T-helper 1 cell (primary cell): ENCODE results near the gene MBLAC2.
A peak's percentile ranks its signal among the peaks of the same experiment; 100 is the strongest.

Source experiments
- DNase-seq, 5 donors: peaks; one replicate each; pipeline ENCODE4 v3.0.0-alpha.2; 2012 to 2020

MBLAC2 gene

GRCh38 chr5:90446961-90447360, 27.6 kb downstream of the MBLAC2 start:
- no peak for DNase-seq

- no peak for DNase-seq
Measured at GRCh38 chr5:90440644-90441043, 33.9 kb downstream of the MBLAC2 start.

DNA sequence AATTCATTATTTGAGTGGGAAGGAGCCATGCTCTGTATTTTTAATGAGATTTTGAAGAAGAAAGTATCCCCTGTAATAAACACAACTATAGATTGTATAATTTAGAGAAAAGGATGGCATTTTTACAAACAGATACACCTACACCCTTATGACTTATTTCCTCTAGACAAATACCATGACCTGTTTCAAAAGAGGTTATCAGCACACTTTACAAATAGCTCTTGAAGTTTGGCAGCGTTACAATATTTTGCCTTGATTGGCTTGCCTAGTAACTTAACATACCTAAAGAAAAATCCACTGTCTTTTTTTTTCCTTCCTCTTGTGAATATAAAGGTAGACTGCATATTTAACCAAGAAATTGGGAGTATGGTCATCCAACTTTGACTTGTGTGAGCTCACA, 36.5 kb downstream of the MBLAC2 start:
- no peak for DNase-seq

- no peak for DNase-seq
Measured at GRCh38 chr5:90437663-90438062, 36.9 kb downstream of the MBLAC2 start.

DNA sequence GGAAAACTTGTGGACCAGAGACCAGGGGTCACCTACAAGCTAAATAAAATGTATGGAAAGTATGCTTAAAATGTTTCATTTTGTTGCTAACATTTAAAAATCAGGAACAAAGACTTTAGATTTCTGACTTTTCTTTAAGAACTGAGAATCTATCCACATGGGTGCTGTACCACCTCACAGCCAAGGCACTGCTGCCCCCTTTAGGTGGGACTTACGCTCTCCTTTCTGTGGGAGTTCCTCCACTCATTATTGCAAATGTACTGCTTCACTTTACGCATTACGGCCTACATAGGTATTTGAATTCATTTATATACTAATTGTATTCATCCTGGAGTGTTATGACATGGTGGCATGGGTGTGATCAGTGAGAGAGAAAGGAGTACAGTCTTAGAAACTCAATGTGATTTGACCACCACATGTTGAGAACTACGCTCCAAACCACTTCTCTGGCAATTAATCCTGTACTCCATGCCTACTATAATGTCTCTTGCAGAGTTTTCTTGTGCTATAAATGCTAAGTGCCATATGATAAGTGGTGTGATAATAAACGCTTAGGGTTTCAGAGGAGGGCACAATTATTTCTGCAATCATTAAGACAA, 40.4 kb downstream of the MBLAC2 start:
- peak in 3 of 5 donors; percentile 10 to 34 (median 17) for DNase-seq

DNA sequence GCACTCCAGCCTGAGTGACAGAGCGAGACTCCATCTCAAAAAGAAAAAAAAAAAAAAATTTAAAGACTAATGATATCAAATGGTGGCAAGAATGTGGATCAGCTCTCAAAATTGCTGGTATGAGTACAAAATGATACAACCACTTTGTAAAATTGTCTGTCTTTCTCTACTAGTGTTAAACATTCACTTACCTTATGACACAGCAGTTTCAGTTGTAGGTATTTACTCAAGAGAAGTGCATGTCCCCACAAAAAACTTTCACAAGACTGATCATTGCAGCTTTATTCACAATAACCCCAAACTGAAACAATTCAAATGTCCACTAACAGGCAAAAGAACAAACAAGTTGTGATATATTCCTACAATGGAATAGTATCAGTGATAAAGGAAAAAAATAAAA, 50.3 kb downstream of the MBLAC2 start:
- DNase-seq = no peak

DNA sequence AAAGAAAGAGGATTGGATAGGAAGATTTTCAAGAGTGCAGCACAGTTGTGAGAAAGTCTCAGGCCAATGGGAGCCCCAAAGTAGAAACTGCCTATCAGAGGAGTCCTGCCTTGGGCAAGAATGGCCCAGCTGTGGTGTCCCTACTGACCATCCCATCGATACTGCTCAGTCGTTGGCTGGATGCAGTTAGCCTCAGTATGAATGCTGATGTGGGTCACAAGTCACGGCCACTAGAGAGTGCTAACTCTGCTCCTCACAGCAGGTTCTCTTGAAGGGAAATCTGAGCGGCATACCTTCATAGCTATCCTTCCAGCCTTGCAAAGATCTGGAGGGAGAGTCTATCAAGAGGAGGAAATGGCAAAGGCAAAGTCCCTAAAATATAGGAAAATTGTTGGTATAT, 53.4 kb downstream of the MBLAC2 start:
- no peak for DNase-seq

DNA sequence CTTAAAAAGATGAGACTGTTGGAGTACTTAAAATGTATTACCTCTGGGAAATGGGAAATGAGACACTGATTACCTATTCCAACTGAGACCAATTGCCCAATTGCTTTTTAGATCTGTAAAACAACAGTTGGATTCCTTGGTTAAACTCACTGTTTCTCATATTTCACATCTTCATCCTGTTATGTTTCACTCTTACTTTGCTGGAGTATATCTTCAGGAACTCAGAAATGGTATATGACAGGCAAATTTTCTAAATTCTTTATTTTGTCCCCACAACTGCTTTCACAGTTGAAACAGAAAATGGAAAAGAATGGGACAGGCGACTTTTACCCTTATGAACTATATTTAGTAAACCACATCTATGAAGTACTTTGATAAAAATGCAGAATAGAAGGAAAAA, 56.4 kb downstream of the MBLAC2 start:
- DNase-seq = no peak

DNA sequence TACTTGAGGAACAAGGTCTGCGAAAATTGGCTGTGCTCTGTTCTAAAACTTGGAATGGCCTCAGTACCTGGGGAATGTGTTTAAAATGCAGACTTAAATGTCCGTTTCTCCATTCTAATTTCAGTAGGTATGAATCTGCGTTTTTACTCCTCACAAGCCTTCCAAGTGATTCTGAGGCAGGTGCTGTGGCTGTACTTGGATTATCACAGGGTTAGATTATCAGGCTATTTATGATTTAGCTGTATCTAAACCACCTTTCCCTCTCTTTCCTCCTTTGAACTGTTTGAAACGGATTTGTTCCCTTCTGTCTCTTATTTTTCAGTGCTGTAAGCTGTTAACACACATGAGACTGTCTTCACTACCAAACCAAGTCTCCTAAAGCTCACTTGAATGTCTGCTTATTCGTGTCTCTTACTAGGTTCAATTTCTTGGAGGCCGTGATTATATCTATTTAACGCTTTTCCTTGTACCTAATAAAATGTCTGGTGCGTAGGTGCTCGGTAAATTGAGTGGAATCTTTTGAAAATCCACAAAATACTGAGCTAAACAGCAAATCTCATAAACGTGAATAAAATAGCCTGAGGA, 64.3 kb downstream of the MBLAC2 start:
- DNase-seq = no peak

GRCh38 chr5:90409318-90410177, 65.0 kb downstream of the MBLAC2 start, which contains the start of gene CETN3:
Gene CETN3 (minus strand): TSS chr5:90409756. CDS start chr5:90409661, 95 bp downstream.
- DNase-seq = peak; percentile 81 to 92 (median 84)

DNA sequence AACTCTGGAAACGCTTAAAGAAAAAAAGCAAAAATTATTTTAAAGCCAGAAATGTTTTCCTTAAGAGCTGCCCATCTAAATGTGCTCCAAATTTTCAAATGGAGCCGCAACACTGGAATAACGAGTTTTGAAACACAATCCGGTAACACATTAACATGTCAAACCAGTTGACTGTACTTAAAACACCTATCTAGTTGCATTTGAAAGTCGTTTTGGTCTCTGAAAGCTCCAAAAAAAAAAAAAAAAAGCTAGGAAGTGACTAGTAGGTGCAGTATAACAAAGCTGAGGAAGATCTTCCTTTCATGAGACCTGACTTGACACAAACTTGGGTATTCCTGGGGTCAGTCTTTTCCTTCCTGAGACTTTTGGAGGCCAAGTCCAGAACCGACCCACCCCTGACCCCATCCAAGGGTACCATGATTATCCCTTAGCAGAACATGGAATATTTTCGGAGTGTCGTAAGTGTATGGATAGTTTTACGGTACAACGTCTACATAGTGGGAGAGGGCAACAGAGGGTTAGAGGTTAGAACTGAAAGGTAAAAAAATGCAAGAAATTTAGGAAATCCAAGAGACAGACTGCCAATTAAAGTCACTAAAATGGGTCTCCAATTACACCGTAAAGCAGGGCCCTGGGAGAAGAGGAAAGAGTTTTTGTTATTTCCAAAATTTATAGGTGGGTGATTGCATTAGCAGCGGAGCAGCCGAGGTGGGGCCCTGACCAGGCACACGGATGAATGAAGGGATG, 65.8 kb downstream of the MBLAC2 start:
- DNase-seq = no peak
